Anterior cingulate cortex (tissue), 58 donors: ENCODE measurements around the gene SDK2.

Source experiments
- DNase-seq, 58 donors: peaks; one replicate each; lab custom pipeline; 2025; lab: John Stamatoyannopoulos, UW

SDK2 gene

GRCh38 chr17:73644145-73645049, at the start of gene SDK2:
Gene SDK2, minus strand, starts transcription at chr17:73644445. Its CDS starts 357 bp downstream, at chr17:73644088.
- DNase-seq: peak in 3 of 58 donors; percentile 48 to 55 (median 49)

- peak in 3 of 58 donors; percentile 20 to 42 (median 38) for DNase-seq
These were observed 48.8 kb upstream of the SDK2 start for GRCh38 chr17:73693071-73693470.

GRCh38 chr17:73691321-73691766, 47.1 kb upstream of the SDK2 start:
- no peak for DNase-seq

GRCh38 chr17:73690676-73691075, 46.4 kb upstream of the SDK2 start:
- DNase-seq: no peak

- no peak for DNase-seq
These were observed 45.5 kb upstream of the SDK2 start for GRCh38 chr17:73689596-73690275.

- DNase-seq: no peak
These were observed 42.7 kb upstream of the SDK2 start for GRCh38 chr17:73686961-73687360.

- no peak for DNase-seq
These were observed 41.9 kb upstream of the SDK2 start for GRCh38 chr17:73686126-73686525.

- no peak for DNase-seq
These were observed 39.9 kb upstream of the SDK2 start for GRCh38 chr17:73684183-73684582.

- no peak for DNase-seq
These were observed 39.5 kb upstream of the SDK2 start for GRCh38 chr17:73683771-73684170.

GRCh38 chr17:73681946-73682345, 37.7 kb upstream of the SDK2 start:
- DNase-seq: no peak

GRCh38 chr17:73679476-73679875, 35.2 kb upstream of the SDK2 start:
- no peak for DNase-seq

- no peak for DNase-seq
These were observed 34.8 kb upstream of the SDK2 start for GRCh38 chr17:73678999-73679398.

GRCh38 chr17:73669771-73670170, 25.5 kb upstream of the SDK2 start:
- DNase-seq: no peak

GRCh38 chr17:73667181-73667959, 23.1 kb upstream of the SDK2 start:
- no peak for DNase-seq

GRCh38 chr17:73663614-73664013, 19.4 kb upstream of the SDK2 start:
- DNase-seq: no peak

GRCh38 chr17:73660366-73660765, 16.1 kb upstream of the SDK2 start:
- no peak for DNase-seq

- no peak for DNase-seq
These were observed 14.7 kb upstream of the SDK2 start for GRCh38 chr17:73658821-73659515.

- peak in 4 of 58 donors; percentile 15 to 27 (median 24) for DNase-seq
These were observed 13.3 kb upstream of the SDK2 start for GRCh38 chr17:73657473-73658116.

GRCh38 chr17:73654241-73654640, 10.0 kb upstream of the SDK2 start:
- DNase-seq: no peak

- no peak for DNase-seq
These were observed 9.6 kb upstream of the SDK2 start for GRCh38 chr17:73653810-73654209.
